Stomach (tissue), 9 donors: Measurements from ENCODE around the gene NAP1L4. TPM values are rescaled to one million over a fixed set of nuclear protein-coding genes. Genes with fewer than 3 reads are reported as not detected.

Experiments used
- DNase-seq, 2 donors: peaks; one replicate each; pipeline versions ENCODE4 v3.0.0 to v3.0.0-alpha.2; 2013 to 2019
- H3K27ac ChIP-seq, 5 donors: fragments of 200-600 bp in 4 of 5; sonication (generic) in 4 of 5; one replicate each; pipeline ENCODE4 v1.5.1; 2013 to 2019; ENCODE audit warnings: mild to moderate bottlenecking in 1 of 5, moderate library complexity in 1 of 5
- H3K27me3 ChIP-seq, 3 donors: fragments of 200-600 bp; sonication (generic); one replicate each; pipeline ENCODE4 v1.5.1; 2017 to 2019; ENCODE audit warnings: mixed run types in 1 of 3
- H3K36me3 ChIP-seq, 4 donors: fragments of 200-600 bp; sonication (generic); 1 replicate in 3 of 4; 2 replicates in 1 of 4; pipeline ENCODE4 v1.5.1; 2016 to 2019
- H3K4me1 ChIP-seq, 4 donors: fragments of 200-600 bp; sonication (generic); one replicate each; pipeline ENCODE4 v1.5.1; 2016 to 2019
- H3K4me3 ChIP-seq, 4 donors: fragments of 200-600 bp; sonication (generic) in 3 of 4; one replicate each; pipeline ENCODE4 v1.5.1; 2016 to 2019; ENCODE audit warnings: mild to moderate bottlenecking in 1 of 4
- H3K9me3 ChIP-seq, 4 donors: fragments of 200-600 bp; sonication (generic); one replicate each; pipeline ENCODE4 v1.5.1; 2016 to 2019
- EP300 ChIP-seq: sonication (generic); formaldehyde crosslinking; IDR thresholded peaks from one replicate; pipeline ENCODE4 v1.6.1; 2017; ENCODE audit warnings: antibody characterized with exemption
- POLR2A ChIP-seq, 4 donors: fragments of 450-650 bp; IDR thresholded peaks; one replicate each; pipeline ENCODE4 v1.6.1; 2016; ENCODE audit warnings: antibody characterized with exemption in 4 of 4, control low read depth in 2 of 4, mild to moderate bottlenecking in 1 of 4, moderate library complexity in 1 of 4
- POLR2AphosphoS5 ChIP-seq, 3 donors: sonication (generic); formaldehyde crosslinking; IDR thresholded peaks; one replicate each; pipeline ENCODE4 v1.6.1; 2016; ENCODE audit warnings: antibody characterized with exemption in 3 of 3
- WGBS, 5 donors: extraction: QIAGEN DNeasy Blood & Tissue Kit in 3 of 5; methylation state at CpG; one replicate each; pipeline versions ENCODE4 v1.1.5 to v1.1.7; 2013 to 2018; 5-methylcytosine and 5-hydroxymethylcytosine counted together
- intact Hi-C: fragments of 100-400 bp; cut with DNase I; formaldehyde crosslinking; loops from one replicate; pipeline ENCODE4 v1.15.1; 2023; ENCODE audit warnings: low total_unique reads
- polyA plus RNA-seq, 3 donors: library from polyadenylated mRNA; stranded (reverse); fragments of 200-250 nt; gene quantifications; one replicate each; pipeline ENCODE4 v1.2.3, GENCODE V29; 2013
- total RNA-seq, 5 donors: library from RNA; depleted of rRNA; stranded (reverse); fragments of >200 nt; gene quantifications; one replicate each; pipeline versions ENCODE4 v1.1.0 to v1.2.3, GENCODE V29; 2014 to 2016
- TF ChIP-seq, protein P1 (sequence below), 7 experiments: fragments of 450-650 bp in 4 of 7; fragments of 200-600 bp in 3 of 7; sonication (generic) in 3 of 7; IDR thresholded peaks; one replicate each; pipeline ENCODE4 v1.5.1; 2016 to 2019; ENCODE audit warnings: antibody characterized with exemption in 7 of 7, control low read depth in 2 of 7, mild to moderate bottlenecking in 1 of 7
- donor health status: healthy with polysubstance abuse.
- donor health status: Bipolar disorder and iron deficiency.
- donor health status: healthy.

NAP1L4 gene
- total and polyA plus RNA-seq, 8 donors = 61.3 to 438 (median 121) TPM

DNA sequence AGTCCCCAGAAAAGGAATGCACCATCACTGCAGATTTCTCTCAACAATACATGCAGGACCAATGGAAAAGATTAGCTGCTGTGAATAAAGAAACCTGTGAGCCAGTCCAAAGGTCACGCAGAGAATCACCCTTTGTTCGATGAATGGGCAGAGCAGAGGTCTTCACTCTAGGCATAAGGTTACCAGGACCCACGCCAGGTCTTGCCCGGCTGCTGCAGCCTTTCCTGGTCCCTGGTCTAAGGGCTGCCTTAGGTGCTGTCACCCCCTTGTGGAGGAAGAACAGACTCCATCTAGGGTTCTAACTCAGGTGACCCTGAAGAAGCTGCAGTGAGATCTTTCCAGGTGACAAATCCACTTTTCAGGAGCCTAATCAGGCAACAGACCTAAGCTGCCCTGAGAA, 29.0 kb upstream of the NAP1L4 start:
- DNase-seq = peak; percentile 72 to 78
- 20 to 43% (median 31%) methylated on average over 4 of the region's 4 CpGs for WGBS, 5 donors
- Histone ChIP-seq H3K36me3 (peaks cover 44 to 89% (median 77%) of the 10 kb centered on the region in 4 donors), H3K4me1 (peaks cover 0 to 29% (median 5%) of the 10 kb centered on the region in 4 donors), H3K9me3 (no peaks in the 10 kb centered on the region), H3K27ac (no peak overlapping the region), H3K4me3 (no peak overlapping the region), H3K27me3 (no peaks in the 10 kb centered on the region)
- TF ChIP-seq EP300 (no peak), POLR2A (IDR thresholded peaks at IDR 0.05) (no peak), POLR2AphosphoS5 (IDR thresholded peaks at IDR 0.05) (peak in 1 of 3 donors; percentile 52)
- TF ChIP-seq, protein P1, sequence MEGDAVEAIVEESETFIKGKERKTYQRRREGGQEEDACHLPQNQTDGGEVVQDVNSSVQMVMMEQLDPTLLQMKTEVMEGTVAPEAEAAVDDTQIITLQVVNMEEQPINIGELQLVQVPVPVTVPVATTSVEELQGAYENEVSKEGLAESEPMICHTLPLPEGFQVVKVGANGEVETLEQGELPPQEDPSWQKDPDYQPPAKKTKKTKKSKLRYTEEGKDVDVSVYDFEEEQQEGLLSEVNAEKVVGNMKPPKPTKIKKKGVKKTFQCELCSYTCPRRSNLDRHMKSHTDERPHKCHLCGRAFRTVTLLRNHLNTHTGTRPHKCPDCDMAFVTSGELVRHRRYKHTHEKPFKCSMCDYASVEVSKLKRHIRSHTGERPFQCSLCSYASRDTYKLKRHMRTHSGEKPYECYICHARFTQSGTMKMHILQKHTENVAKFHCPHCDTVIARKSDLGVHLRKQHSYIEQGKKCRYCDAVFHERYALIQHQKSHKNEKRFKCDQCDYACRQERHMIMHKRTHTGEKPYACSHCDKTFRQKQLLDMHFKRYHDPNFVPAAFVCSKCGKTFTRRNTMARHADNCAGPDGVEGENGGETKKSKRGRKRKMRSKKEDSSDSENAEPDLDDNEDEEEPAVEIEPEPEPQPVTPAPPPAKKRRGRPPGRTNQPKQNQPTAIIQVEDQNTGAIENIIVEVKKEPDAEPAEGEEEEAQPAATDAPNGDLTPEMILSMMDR (IDR thresholded peaks at IDR 0.05) = peak in 5 of 7 experiments; percentile 24 to 77 (median 57)
- intact Hi-C loops = no loop called here

DNA sequence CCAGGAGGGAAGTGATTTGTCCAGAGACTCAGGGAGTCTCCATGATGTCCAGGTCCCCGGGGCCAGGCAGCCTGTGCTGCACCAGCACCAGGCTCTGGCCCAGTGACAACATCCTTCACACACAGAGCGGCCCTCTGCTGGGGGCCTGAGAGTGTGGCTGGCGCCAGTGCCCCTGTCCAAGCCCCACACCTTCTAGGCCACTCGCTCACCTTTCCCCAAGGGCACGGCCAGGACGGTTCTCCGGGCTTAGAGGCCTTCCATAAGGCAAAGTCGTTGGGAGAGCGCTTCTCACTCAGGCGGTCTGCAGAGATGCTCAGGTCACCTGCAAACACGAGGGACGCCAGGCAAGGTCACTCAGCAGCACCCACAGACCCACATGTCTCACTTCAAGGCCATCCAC, 27.9 kb upstream of the NAP1L4 start:
- 88 to 94% (median 92%) methylated on average over 9 to 12 of the region's 12 CpGs for WGBS, 5 donors
- peaks cover 46 to 89% (median 77%) of the 10 kb centered on the region in 4 donors for H3K36me3 ChIP-seq
- H3K4me3 ChIP-seq = no peak overlapping the region
- H3K9me3 ChIP-seq = no peaks in the 10 kb centered on the region
- no peaks in the 10 kb centered on the region for H3K27me3 ChIP-seq
- peaks cover 0 to 29% (median 5%) of the 10 kb centered on the region in 4 donors for H3K4me1 ChIP-seq
- intact Hi-C loops = no loop called here
- DNase-seq = no peak
- no peak overlapping the region for H3K27ac ChIP-seq
- no peak for TF ChIP-seq POLR2AphosphoS5 (IDR thresholded peaks at IDR 0.05)

DNA sequence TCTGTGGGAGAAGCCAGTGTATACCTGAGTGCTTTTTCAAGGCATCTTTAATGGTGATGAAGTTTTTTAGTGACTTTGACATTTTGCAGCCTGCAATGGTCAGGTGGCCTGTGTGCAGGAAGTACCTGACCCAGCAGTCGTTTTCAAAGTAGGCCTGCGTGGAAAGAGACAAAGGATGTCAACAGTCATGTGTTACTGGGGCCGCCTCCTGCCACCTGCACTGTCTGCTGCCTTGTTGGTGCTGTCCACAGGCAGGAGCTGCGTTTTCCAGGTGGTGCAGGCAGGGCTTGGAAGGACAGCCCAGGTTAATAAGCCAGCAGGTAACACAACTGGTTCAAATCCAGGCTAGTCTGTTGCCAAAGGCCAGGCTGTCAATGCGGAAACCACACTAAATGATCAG, 26.5 kb upstream of the NAP1L4 start:
- H3K36me3 ChIP-seq = peaks cover 59 to 91% (median 80%) of the 10 kb centered on the region in 4 donors
- no peaks in the 10 kb centered on the region for H3K27me3 ChIP-seq
- no peaks in the 10 kb centered on the region for H3K9me3 ChIP-seq
- 72 to 86% (median 79%) methylated on average over 5 of the region's 5 CpGs for WGBS, 5 donors
- no peak overlapping the region for H3K4me3 ChIP-seq
- peaks cover 0 to 33% (median 5%) of the 10 kb centered on the region in 4 donors for H3K4me1 ChIP-seq
- no peak overlapping the region for H3K27ac ChIP-seq
- TF ChIP-seq POLR2AphosphoS5 (IDR thresholded peaks at IDR 0.05) = no peak
- TF ChIP-seq EP300 = no peak
- no peak for TF ChIP-seq POLR2A (IDR thresholded peaks at IDR 0.05)
- TF ChIP-seq, protein P1 (IDR thresholded peaks at IDR 0.05) = no peak
- intact Hi-C loops = no loop called here
- no peak for DNase-seq

DNA sequence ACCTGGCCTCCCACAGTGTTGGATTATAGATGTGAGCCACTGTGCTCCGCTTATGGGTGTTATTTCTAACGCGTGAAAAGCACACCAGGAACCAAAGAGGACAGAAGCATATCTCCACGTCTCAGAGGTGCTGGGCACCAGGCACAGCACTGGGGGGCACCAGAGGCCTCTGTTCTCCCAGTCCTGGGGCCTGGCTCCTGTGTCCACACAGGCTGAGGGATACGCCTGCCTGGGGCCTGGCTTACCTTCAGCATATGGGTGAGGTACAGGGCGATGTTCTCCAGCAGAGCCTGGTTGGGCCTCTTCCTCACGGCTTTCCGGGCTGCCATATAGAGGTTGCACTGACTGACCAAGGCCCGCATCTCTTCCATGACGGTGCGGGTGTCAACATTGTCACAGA, 24.7 kb upstream of the NAP1L4 start:
- peaks cover 69 to 95% (median 88%) of the 10 kb centered on the region in 4 donors for H3K36me3 ChIP-seq
- 91 to 94% (median 93%) methylated on average over 11 of the region's 11 CpGs for WGBS, 5 donors
- TF ChIP-seq EP300 (no peak), POLR2AphosphoS5 (IDR thresholded peaks at IDR 0.05) (no peak), POLR2A (IDR thresholded peaks at IDR 0.05) (no peak)
- TF ChIP-seq, protein P1 (IDR thresholded peaks at IDR 0.05) = no peak

DNA sequence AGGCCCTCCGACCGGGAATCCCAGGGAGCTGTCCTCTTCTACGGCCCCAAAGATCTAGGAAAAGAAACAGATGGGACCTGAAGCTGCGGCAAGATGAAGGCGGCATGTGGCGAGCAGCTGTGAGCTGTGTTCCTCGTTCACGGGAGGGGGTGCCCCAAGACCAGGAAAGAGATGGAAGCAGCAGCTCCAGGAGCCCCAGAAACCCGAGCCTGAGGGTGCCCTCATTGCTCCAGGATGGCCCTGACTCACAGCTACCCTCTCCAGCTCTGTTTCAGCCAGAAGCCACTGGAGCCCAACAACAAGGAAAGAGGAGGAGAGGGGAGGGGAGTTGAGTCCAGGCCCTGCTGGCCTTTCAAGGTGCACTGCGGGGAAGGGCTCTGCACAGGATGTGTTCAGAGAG, 23.7 kb upstream of the NAP1L4 start:
- Histone ChIP-seq H3K4me1 (peaks cover 0 to 11% (median 2%) of the 10 kb centered on the region in 4 donors), H3K36me3 (peaks cover 77 to 100% (median 98%) of the 10 kb centered on the region in 4 donors), H3K9me3 (no peaks in the 10 kb centered on the region), H3K4me3 (no peak overlapping the region), H3K27ac (no peak overlapping the region), H3K27me3 (no peaks in the 10 kb centered on the region)
- no peak for TF ChIP-seq POLR2AphosphoS5 (IDR thresholded peaks at IDR 0.05)
- no peak for TF ChIP-seq EP300
- no peak for TF ChIP-seq POLR2A (IDR thresholded peaks at IDR 0.05)
- TF ChIP-seq, protein P1 (IDR thresholded peaks at IDR 0.05) = no peak
- no peak for DNase-seq
- 88 to 97% (median 94%) methylated on average over 9 to 10 of the region's 10 CpGs for WGBS, 5 donors
- intact Hi-C loops = no loop called here

More for the DNA sequence above, 24.7 kb upstream of the NAP1L4 start:
- Histone ChIP-seq H3K9me3 (no peaks in the 10 kb centered on the region), H3K4me1 (peaks cover 0 to 21% (median 5%) of the 10 kb centered on the region in 4 donors), H3K27me3 (no peaks in the 10 kb centered on the region), H3K27ac (no peak overlapping the region), H3K4me3 (no peak overlapping the region)
- intact Hi-C loops = no loop called here
- no peak for DNase-seq
